Loucy (cell line): ENCODE data around the gene DCDC2B.

Experiments
- H2AFZ ChIP-seq: fragments of 200-600 bp; sonication (generic); 2 replicates; pipeline ENCODE4 v1.6.0; 2016; ENCODE audit warnings: antibody characterized with exemption, mild to moderate bottlenecking, low read length, moderate library complexity
- H3F3A ChIP-seq: fragments of 200-600 bp; 2 replicates; pipeline ENCODE4 v1.6.0; 2016; ENCODE audit warnings: antibody characterized with exemption, low read depth, mild to moderate bottlenecking
- H3K27me3 ChIP-seq: fragments of 200-600 bp; sonication (generic); 2 replicates; pipeline ENCODE4 v1.6.1; 2014; ENCODE audit warnings: low read length, mild to moderate bottlenecking; ENCODE audit not compliant: insufficient read depth, poor library complexity, severe bottlenecking
- H3K36me3 ChIP-seq: fragments of 200-600 bp; sonication (generic); 2 replicates; pipeline ENCODE4 v1.6.1; 2016; ENCODE audit warnings: low read length; ENCODE audit not compliant: insufficient read depth
- H3K4me1 ChIP-seq: fragments of 200-600 bp; sonication (generic); 2 replicates; pipeline ENCODE4 v1.5.1; 2014; ENCODE audit warnings: low read length, mild to moderate bottlenecking; ENCODE audit not compliant: insufficient read depth, poor library complexity, severe bottlenecking
- H3K4me2 ChIP-seq: fragments of 200-600 bp; sonication (generic); 2 replicates; pipeline ENCODE4 v1.6.0; 2014; ENCODE audit warnings: antibody characterized with exemption, low read length, low read depth, mild to moderate bottlenecking; ENCODE audit not compliant: poor library complexity, severe bottlenecking
- H3K4me3 ChIP-seq: fragments of 200-600 bp; sonication (generic); 2 replicates; pipeline ENCODE4 v1.5.1; 2014; ENCODE audit warnings: low read length, mild to moderate bottlenecking, mixed read lengths; ENCODE audit not compliant: poor library complexity, severe bottlenecking
- H3K79me2 ChIP-seq: fragments of 200-600 bp; sonication (generic); 2 replicates; pipeline ENCODE4 v1.6.1; 2014; ENCODE audit warnings: low read length; ENCODE audit not compliant: insufficient read depth
- H3K9ac ChIP-seq: fragments of 200-600 bp; sonication (generic); 2 replicates; pipeline ENCODE4 v1.6.0; 2014; ENCODE audit warnings: mild to moderate bottlenecking, low read depth, low read length, moderate library complexity; ENCODE audit not compliant: poor library complexity, severe bottlenecking
- H3K9me2 ChIP-seq: fragments of 200-600 bp; sonication (generic); replicated peaks from 2 replicates; pipeline ENCODE4 v1.6.1; 2016; ENCODE audit warnings: low read depth, low read length, mixed read lengths
- H3K9me3 ChIP-seq: fragments of 200-600 bp; sonication (generic); 2 replicates; pipeline ENCODE4 v1.6.1; 2014; ENCODE audit warnings: mild to moderate bottlenecking, antibody characterized with exemption, low read length, low read depth; ENCODE audit not compliant: insufficient read depth
- H4K20me1 ChIP-seq: fragments of 200-600 bp; sonication (generic); 2 replicates; pipeline ENCODE4 v1.6.0; 2014; ENCODE audit warnings: antibody characterized with exemption, low read length, mild to moderate bottlenecking; ENCODE audit not compliant: insufficient read depth, poor library complexity, severe bottlenecking
- CTCF ChIP-seq: fragments of 200-600 bp; sonication (generic); conservative IDR thresholded peaks from 2 replicates; pipeline ENCODE4 v1.5.1; 2014; ENCODE audit warnings: mild to moderate bottlenecking, antibody characterized with exemption, low read length
- EZH2phosphoT487 ChIP-seq: fragments of 200-600 bp; IDR thresholded peaks from 2 replicates; pipeline ENCODE4 v1.6.1; 2018; ENCODE audit warnings: antibody characterized with exemption, mild to moderate bottlenecking, moderate library complexity, borderline replicate concordance

The DCDC2B gene

DNA sequence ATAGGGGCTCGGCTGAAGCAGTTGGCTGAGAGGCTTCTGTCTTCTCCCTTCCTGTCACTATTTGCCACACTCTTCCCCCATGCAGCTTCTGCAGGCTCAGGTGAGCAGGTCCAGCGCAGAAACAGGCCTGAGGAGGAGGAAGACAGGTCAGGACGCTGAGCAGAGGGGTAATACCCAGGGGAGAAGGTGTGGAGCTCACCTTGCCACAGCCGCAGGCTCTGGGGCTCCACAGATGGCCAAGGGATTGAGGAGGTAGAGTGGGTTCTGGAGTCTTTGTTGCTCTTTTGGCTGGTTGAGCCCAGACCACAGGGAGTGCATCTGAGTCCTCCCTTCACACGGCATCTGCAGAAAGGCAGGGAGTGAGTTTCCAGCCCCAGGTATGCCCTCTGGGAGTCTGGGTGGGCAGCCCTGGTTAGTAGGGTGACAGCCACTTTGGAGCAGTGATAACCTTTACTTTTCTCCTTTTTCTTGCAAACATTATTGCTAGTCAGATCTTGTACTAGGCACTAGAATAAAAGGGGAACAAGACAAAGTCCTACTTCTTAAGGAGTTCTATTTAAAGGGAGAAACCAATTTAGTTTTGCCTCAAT lies 23.0 kb downstream of the DCDC2B start:
- Histone ChIP-seq H3K4me2 (no peak overlapping the region), H3K9ac (no peak overlapping the region)

DNA sequence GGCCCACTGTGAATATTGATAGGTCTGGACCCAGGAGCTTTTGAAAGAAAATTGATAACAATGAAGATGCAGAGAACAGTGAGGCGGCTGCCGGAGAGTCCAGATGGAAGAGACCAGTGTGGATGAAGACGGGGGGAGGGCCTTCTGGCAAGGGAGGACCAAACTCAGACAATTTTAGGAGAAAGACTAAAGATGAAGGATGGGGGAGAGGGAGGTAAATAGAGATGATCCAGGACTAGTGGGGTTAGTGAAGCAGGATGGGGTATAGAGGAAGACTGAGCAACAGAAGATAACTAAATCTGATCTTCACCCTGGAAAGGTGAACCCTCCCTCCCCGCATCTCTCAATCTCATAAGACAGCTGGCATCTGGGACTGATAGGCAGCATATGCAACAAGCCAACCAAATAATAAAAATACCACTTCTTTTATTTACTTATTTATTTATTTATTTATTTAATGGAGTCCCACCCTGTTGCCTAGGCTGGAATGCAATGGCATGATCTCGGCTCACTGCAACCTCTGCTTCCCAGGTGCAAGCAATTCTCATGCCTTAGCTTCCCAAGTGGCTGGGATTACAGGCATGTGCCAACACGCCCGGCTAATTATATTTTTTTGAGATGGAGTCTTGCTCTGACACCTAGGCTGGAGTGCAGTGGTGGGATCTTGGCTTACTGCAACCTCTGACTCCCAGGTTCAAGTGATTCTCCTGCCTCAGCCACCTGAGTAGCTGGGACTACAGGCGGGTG lies 23.8 kb downstream of the DCDC2B start:
- Histone ChIP-seq H3K9ac (no peak overlapping the region), H3K36me3 (peaks cover 20% of the 10 kb centered on the region), H3K9me2 (no peaks in the 10 kb centered on the region), H3K9me3 (no peaks in the 10 kb centered on the region), H3K27me3 (no peaks in the 10 kb centered on the region), H3K4me1 (no peaks in the 10 kb centered on the region), H4K20me1 (no peaks in the 10 kb centered on the region), H2AFZ (no peak overlapping the region), H3F3A (no peaks in the 10 kb centered on the region), H3K79me2 (no peaks in the 10 kb centered on the region), H3K4me2 (no peak overlapping the region), H3K4me3 (no peak overlapping the region)
- no peak for TF ChIP-seq EZH2phosphoT487
- no peak for TF ChIP-seq CTCF

More for the DNA sequence above, 23.0 kb downstream of the DCDC2B start:
- Histone ChIP-seq H3K79me2 (no peaks in the 10 kb centered on the region), H3K9me2 (no peaks in the 10 kb centered on the region), H3K9me3 (no peaks in the 10 kb centered on the region), H3K36me3 (peaks cover 20% of the 10 kb centered on the region), H3K27me3 (no peaks in the 10 kb centered on the region), H2AFZ (no peak overlapping the region), H3K4me1 (no peaks in the 10 kb centered on the region), H3F3A (no peaks in the 10 kb centered on the region), H3K4me3 (no peak overlapping the region), H4K20me1 (no peaks in the 10 kb centered on the region)
- TF ChIP-seq EZH2phosphoT487 (no peak), CTCF (no peak)

DNA sequence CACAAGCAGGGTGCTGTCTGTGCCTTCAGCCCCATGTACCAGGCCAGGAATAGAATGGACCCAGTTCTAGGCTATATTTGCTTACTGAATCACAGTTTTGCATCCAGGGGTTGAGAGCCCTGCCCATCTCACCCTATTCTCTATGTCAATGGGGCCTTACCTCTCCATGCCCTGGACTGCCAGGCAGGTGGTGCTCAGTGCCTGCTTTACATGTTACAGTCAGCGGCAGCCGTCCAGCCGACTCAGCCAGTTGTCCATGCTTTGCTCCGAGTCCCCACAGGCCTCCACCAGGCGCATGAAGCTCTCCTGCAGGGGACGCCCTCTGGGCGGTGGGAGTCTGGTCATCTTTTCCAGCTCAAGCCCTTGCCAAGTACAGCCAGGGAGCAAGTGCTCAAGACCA lies 25.9 kb downstream of the DCDC2B start:
- H3F3A ChIP-seq, result no peaks in the 10 kb centered on the region
- H3K4me3 ChIP-seq, result no peak overlapping the region
- peaks cover 7% of the 10 kb centered on the region; the same call in 1 of the 2 replicates for H3K36me3 ChIP-seq
- H4K20me1 ChIP-seq, result no peaks in the 10 kb centered on the region
- TF ChIP-seq EZH2phosphoT487, result no peak
- TF ChIP-seq CTCF, result no peak; the same call in 1 of the 2 replicates
- no peaks in the 10 kb centered on the region for H3K79me2 ChIP-seq
- H3K9me3 ChIP-seq, result no peaks in the 10 kb centered on the region
- no peak overlapping the region for H3K4me2 ChIP-seq
- no peaks in the 10 kb centered on the region for H3K4me1 ChIP-seq
- H3K9me2 ChIP-seq, result no peaks in the 10 kb centered on the region
- H3K27me3 ChIP-seq, result no peaks in the 10 kb centered on the region
- H3K9ac ChIP-seq, result no peak overlapping the region
- no peak overlapping the region for H2AFZ ChIP-seq
